Esophagus squamous epithelium (tissue), 4 donors: ENCODE data around the gene PIPOX.

Experiments used
- POLR2A ChIP-seq, 4 donors: fragments of 450-650 bp; IDR thresholded peaks; one replicate each; pipeline ENCODE4 v1.6.1; 2017; ENCODE audit warnings: antibody characterized with exemption in 4 of 4, mild to moderate bottlenecking in 4 of 4, moderate library complexity in 3 of 4
- TF ChIP-seq, protein P1 (sequence below), 6 experiments: fragments of 450-650 bp in 4 of 6; fragments of 200-600 bp in 2 of 6; sonication (generic) in 2 of 6; IDR thresholded peaks; one replicate each; pipeline ENCODE4 v1.5.1; 2016 to 2019; ENCODE audit warnings: antibody characterized with exemption in 6 of 6, mild to moderate bottlenecking in 4 of 6, moderate library complexity in 4 of 6

DNA sequence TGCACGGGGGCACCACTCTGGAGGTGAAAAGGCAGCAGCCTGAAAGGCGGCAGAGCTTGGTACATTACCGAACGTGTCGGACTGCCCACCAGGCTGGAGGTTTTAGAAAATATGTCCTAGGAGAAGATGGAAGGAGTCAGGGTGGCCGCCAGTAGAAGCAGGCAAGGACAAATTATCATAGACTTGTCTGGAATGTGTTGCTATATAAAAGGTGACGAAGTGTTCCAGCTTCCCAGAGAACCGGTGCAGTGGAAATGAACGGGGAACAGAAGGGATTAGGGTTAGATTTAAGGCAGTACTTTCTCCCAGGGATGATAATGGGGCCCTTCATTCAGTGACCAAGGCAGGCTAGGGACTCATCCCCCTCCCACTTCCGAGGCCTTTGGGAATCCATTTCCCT is 27.4 kb downstream of the PIPOX start:
- TF ChIP-seq, protein P1, sequence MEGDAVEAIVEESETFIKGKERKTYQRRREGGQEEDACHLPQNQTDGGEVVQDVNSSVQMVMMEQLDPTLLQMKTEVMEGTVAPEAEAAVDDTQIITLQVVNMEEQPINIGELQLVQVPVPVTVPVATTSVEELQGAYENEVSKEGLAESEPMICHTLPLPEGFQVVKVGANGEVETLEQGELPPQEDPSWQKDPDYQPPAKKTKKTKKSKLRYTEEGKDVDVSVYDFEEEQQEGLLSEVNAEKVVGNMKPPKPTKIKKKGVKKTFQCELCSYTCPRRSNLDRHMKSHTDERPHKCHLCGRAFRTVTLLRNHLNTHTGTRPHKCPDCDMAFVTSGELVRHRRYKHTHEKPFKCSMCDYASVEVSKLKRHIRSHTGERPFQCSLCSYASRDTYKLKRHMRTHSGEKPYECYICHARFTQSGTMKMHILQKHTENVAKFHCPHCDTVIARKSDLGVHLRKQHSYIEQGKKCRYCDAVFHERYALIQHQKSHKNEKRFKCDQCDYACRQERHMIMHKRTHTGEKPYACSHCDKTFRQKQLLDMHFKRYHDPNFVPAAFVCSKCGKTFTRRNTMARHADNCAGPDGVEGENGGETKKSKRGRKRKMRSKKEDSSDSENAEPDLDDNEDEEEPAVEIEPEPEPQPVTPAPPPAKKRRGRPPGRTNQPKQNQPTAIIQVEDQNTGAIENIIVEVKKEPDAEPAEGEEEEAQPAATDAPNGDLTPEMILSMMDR (IDR thresholded peaks at IDR 0.05) = no peak
- TF ChIP-seq POLR2A (IDR thresholded peaks at IDR 0.05) = no peak
